Measurements from ENCODE around the gene ANKS1B.

- no peak for TF ChIP-seq CTCF (IDR thresholded peaks at IDR 0.05)
- no peak for TF ChIP-seq POLR2A (IDR thresholded peaks at IDR 0.05)
- no peak for TF ChIP-seq EP300 (IDR thresholded peaks at IDR 0.05)
These were observed 557.6 kb downstream of the ANKS1B start for GRCh38 chr12:99427104-99427503.
